ENCODE measurements around the gene RCAN1.
A peak's percentile ranks its signal among the peaks of the same experiment; 100 is the strongest.
"Not testable (repeated sequence)": the region's sequence is repeated elsewhere in the genome, so short reads cannot be mapped to it uniquely, and the experiment has no call there.

RCAN1 gene

GRCh38 chr21:34569381-34569979 lies 45.4 kb downstream of the RCAN1 start:
- DNase-seq (ENCODE audit: low read depth in 2 of 2) = no peak

GRCh38 chr21:34568801-34569200 lies 46.1 kb downstream of the RCAN1 start:
- not testable (repeated sequence) for DNase-seq (ENCODE audit: low read depth in 2 of 2)

GRCh38 chr21:34567604-34568155 lies 47.2 kb downstream of the RCAN1 start:
- no peak for DNase-seq (ENCODE audit: low read depth in 2 of 2)

GRCh38 chr21:34565238-34565637 lies 49.7 kb downstream of the RCAN1 start:
- no peak for DNase-seq (ENCODE audit: low read depth in 2 of 2)

- not testable (repeated sequence) for DNase-seq (ENCODE audit: low read depth in 2 of 2)
Measured at GRCh38 chr21:34563370-34563769, 51.5 kb downstream of the RCAN1 start.

- no peak for DNase-seq (ENCODE audit: low read depth in 2 of 2)
Measured at GRCh38 chr21:34561806-34562205, 53.1 kb downstream of the RCAN1 start.

- no peak for DNase-seq (ENCODE audit: low read depth in 2 of 2)
Measured at GRCh38 chr21:34560609-34561008, 54.3 kb downstream of the RCAN1 start.

GRCh38 chr21:34560021-34560420 lies 54.9 kb downstream of the RCAN1 start:
- no peak for DNase-seq (ENCODE audit: low read depth in 2 of 2)

GRCh38 chr21:34559089-34559631 lies 55.8 kb downstream of the RCAN1 start:
- DNase-seq (ENCODE audit: low read depth in 2 of 2) = no peak

- no peak for DNase-seq (ENCODE audit: low read depth in 2 of 2)
Measured at GRCh38 chr21:34558166-34558565, 56.7 kb downstream of the RCAN1 start.

GRCh38 chr21:34557261-34557660 lies 57.7 kb downstream of the RCAN1 start:
- no peak for DNase-seq (ENCODE audit: low read depth in 2 of 2)

- DNase-seq (ENCODE audit: low read depth in 2 of 2) = not testable (repeated sequence)
Measured at GRCh38 chr21:34554670-34555069, 60.2 kb downstream of the RCAN1 start.

GRCh38 chr21:34554227-34554626 lies 60.7 kb downstream of the RCAN1 start:
- no peak for DNase-seq (ENCODE audit: low read depth in 2 of 2)

GRCh38 chr21:34553151-34553952 lies 61.6 kb downstream of the RCAN1 start:
- peak; percentile 74 to 75 for DNase-seq (ENCODE audit: low read depth in 2 of 2)

GRCh38 chr21:34552360-34553098 lies 62.4 kb downstream of the RCAN1 start:
- peak in 1 of 2 experiments; percentile 52 for DNase-seq (ENCODE audit: low read depth in 2 of 2)

- no peak for DNase-seq (ENCODE audit: low read depth in 2 of 2)
Measured at GRCh38 chr21:34550182-34550799, 64.6 kb downstream of the RCAN1 start.

- DNase-seq (ENCODE audit: low read depth in 2 of 2) = no peak
Measured at GRCh38 chr21:34548781-34549376, 66.0 kb downstream of the RCAN1 start.

GRCh38 chr21:34546542-34546941 lies 68.4 kb downstream of the RCAN1 start:
- DNase-seq (ENCODE audit: low read depth in 2 of 2) = no peak

GRCh38 chr21:34545079-34545884 lies 69.6 kb downstream of the RCAN1 start:
- DNase-seq (ENCODE audit: low read depth in 2 of 2) = peak; percentile 83

GRCh38 chr21:34544032-34544496 lies 70.8 kb downstream of the RCAN1 start:
- DNase-seq (ENCODE audit: low read depth in 2 of 2) = no peak

Data from fibroblast of skin of left quadriceps (primary cell).